ENCODE results near the gene UNC5CL. TPM values are rescaled to one million over a fixed set of nuclear protein-coding genes. Genes with fewer than 3 reads are reported as not detected.
"Not testable (repeated sequence)": the region's sequence is repeated elsewhere in the genome, so short reads cannot be mapped to it uniquely, and the experiment has no call there.

UNC5CL gene
- total RNA-seq, 1 experiment from 2014 or later = 0.81 TPM

DNA sequence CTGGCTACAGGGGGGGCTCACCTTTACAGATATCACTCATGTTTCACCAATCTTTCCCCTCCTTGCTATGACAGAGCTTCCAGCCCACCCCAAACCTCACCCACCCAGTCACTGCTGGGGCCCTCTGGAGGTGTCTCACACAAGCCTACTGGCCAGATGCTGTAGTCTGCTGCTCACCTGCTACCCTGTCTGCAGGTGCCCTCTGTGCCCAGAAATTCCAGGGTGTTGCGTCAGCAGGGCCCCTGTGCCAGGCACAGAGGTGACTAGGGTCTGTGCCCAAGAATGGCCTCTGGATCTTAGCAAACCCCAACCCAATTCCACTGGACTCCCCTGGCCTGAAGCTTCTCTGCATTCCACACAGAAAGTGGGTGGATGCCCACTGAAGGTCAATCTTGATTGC is 21.4 kb downstream of the UNC5CL start:
- Histone ChIP-seq H3K18ac (ENCODE audit: insufficient read length, low read depth, low read length) (no peak overlapping the region), H2BK15ac (ENCODE audit: low read depth, low read length) (no peak overlapping the region), H3K56ac (ENCODE audit: insufficient read length, low read depth, low read length) (no peak overlapping the region), H3K79me1 (ENCODE audit: insufficient read depth, low read depth, low read length, poor library complexity, severe bottlenecking) (no peaks in the 10 kb centered on the region), H3K9ac (ENCODE audit: extremely low read depth, insufficient read length, low read length) (no peak overlapping the region), H3K4me1 (ENCODE audit: insufficient read depth, low read length) (no peaks in the 10 kb centered on the region), H2BK12ac (ENCODE audit: insufficient read length, low read depth, low read length) (no peak overlapping the region), H2BK20ac (ENCODE audit: low read depth, low read length, poor library complexity, severe bottlenecking) (no peak overlapping the region), H3K79me2 (ENCODE audit: insufficient read depth, low read length) (no peaks in the 10 kb centered on the region), H3K23ac (ENCODE audit: insufficient read length, low read depth, low read length) (no peak overlapping the region), H4K5ac (ENCODE audit: insufficient read length, low read depth, low read length) (no peak overlapping the region), H2AK5ac (ENCODE audit: insufficient read length, low read length) (no peak overlapping the region), H3K14ac (ENCODE audit: insufficient read depth, low read length) (no peak overlapping the region; the same call in 1 of the 2 replicates), H3K4ac (ENCODE audit: low read depth, low read length) (no peak overlapping the region), H2BK120ac (ENCODE audit: low read depth, low read length, poor library complexity, severe bottlenecking) (no peak overlapping the region), H4K8ac (replicated peaks; ENCODE audit: insufficient read length, low read depth, low read length) (no peak overlapping the region), H3K23me2 (ENCODE audit: insufficient read length, low read depth, low read length, poor library complexity, severe bottlenecking) (no peaks in the 10 kb centered on the region), H3K27ac (ENCODE audit: insufficient read length, low read depth, low read length) (no peak overlapping the region), H2BK5ac (ENCODE audit: insufficient read length, low read length) (no peak overlapping the region), H4K20me1 (ENCODE audit: control insufficient read depth, insufficient read depth, insufficient read length) (no peaks in the 10 kb centered on the region), H3T11ph (ENCODE audit: low read length) (no peak overlapping the region), H3K9me3 (ENCODE audit: control insufficient read depth, low read depth, low read length) (no peaks in the 10 kb centered on the region), H2AFZ (ENCODE audit: low read length) (no peak overlapping the region), H3K4me2 (ENCODE audit: insufficient read depth, insufficient read length, low read length) (no peak overlapping the region), H3K27me3 (ENCODE audit: insufficient read depth, low read length) (no peaks in the 10 kb centered on the region), H4K91ac (ENCODE audit: insufficient read length, low read depth, low read length) (no peak overlapping the region)
- Mint-ChIP-seq H3K9me3 (no peaks in the 10 kb centered on the region; a peak in 1 of 5 replicates), H3K4me3 (no peak overlapping the region), H3K27ac (no peak overlapping the region; a peak in 1 of 7 replicates), H3K27me3 (ENCODE audit: low read depth) (no peaks in the 10 kb centered on the region; the same call in 1 of the 2 replicates), H3K4me1 (no peaks in the 10 kb centered on the region), H3K36me3 (ENCODE audit: insufficient read depth in 1 of 3, low read depth in 3 of 3) (no peaks in the 10 kb centered on the region)
- TF ChIP-seq, protein P1, sequence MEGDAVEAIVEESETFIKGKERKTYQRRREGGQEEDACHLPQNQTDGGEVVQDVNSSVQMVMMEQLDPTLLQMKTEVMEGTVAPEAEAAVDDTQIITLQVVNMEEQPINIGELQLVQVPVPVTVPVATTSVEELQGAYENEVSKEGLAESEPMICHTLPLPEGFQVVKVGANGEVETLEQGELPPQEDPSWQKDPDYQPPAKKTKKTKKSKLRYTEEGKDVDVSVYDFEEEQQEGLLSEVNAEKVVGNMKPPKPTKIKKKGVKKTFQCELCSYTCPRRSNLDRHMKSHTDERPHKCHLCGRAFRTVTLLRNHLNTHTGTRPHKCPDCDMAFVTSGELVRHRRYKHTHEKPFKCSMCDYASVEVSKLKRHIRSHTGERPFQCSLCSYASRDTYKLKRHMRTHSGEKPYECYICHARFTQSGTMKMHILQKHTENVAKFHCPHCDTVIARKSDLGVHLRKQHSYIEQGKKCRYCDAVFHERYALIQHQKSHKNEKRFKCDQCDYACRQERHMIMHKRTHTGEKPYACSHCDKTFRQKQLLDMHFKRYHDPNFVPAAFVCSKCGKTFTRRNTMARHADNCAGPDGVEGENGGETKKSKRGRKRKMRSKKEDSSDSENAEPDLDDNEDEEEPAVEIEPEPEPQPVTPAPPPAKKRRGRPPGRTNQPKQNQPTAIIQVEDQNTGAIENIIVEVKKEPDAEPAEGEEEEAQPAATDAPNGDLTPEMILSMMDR (conservative IDR thresholded peaks at IDR 0.05) = no peak
- no CpG with 5 or more reads among the region's 1 CpG for WGBS (ENCODE audit: extremely low coverage, insufficient read length, low lambda C conversion rate)
- no peak for DNase-seq

- H3K23ac ChIP-seq (ENCODE audit: insufficient read length, low read depth, low read length); H3K79me1 ChIP-seq (ENCODE audit: insufficient read depth, low read depth, low read length, poor library complexity, severe bottlenecking); H3T11ph ChIP-seq (ENCODE audit: low read length); H3K4me1 Mint-ChIP-seq; H2BK5ac ChIP-seq (ENCODE audit: insufficient read length, low read length); H3K9ac ChIP-seq (ENCODE audit: extremely low read depth, insufficient read length, low read length); H2BK20ac ChIP-seq (ENCODE audit: low read depth, low read length, poor library complexity, severe bottlenecking); H3K9me3 ChIP-seq (ENCODE audit: control insufficient read depth, low read depth, low read length); H3K14ac ChIP-seq (ENCODE audit: insufficient read depth, low read length); DNase-seq; H4K8ac ChIP-seq (replicated peaks; ENCODE audit: insufficient read length, low read depth, low read length); H2BK12ac ChIP-seq (ENCODE audit: insufficient read length, low read depth, low read length); H3K27ac ChIP-seq (ENCODE audit: insufficient read length, low read depth, low read length); H4K5ac ChIP-seq (ENCODE audit: insufficient read length, low read depth, low read length); H2BK15ac ChIP-seq (ENCODE audit: low read depth, low read length); H4K91ac ChIP-seq (ENCODE audit: insufficient read length, low read depth, low read length); H3K4me2 ChIP-seq (ENCODE audit: insufficient read depth, insufficient read length, low read length); H2AFZ ChIP-seq (ENCODE audit: low read length); H3K9me3 Mint-ChIP-seq; H4K20me1 ChIP-seq (ENCODE audit: control insufficient read depth, insufficient read depth, insufficient read length); H3K4me3 Mint-ChIP-seq; H3K23me2 ChIP-seq (ENCODE audit: insufficient read length, low read depth, low read length, poor library complexity, severe bottlenecking); H3K79me2 ChIP-seq (ENCODE audit: insufficient read depth, low read length); H2AK5ac ChIP-seq (ENCODE audit: insufficient read length, low read length); H3K4me1 ChIP-seq (ENCODE audit: insufficient read depth, low read length); H3K36me3 Mint-ChIP-seq (ENCODE audit: insufficient read depth in 1 of 3, low read depth in 3 of 3); H3K27me3 ChIP-seq (ENCODE audit: insufficient read depth, low read length); H3K4ac ChIP-seq (ENCODE audit: low read depth, low read length); H3K27me3 Mint-ChIP-seq (ENCODE audit: low read depth); H3K56ac ChIP-seq (ENCODE audit: insufficient read length, low read depth, low read length); H3K27ac Mint-ChIP-seq; H2BK120ac ChIP-seq (ENCODE audit: low read depth, low read length, poor library complexity, severe bottlenecking); H3K18ac ChIP-seq (ENCODE audit: insufficient read length, low read depth, low read length): not testable (repeated sequence)
- WGBS (ENCODE audit: extremely low coverage, insufficient read length, low lambda C conversion rate) = no CpG with 5 or more reads among the region's 5 CpGs
These were observed 23.2 kb downstream of the UNC5CL start for GRCh38 chr6:41015860-41016259.
